Activated CD4-positive, CD25-positive, alpha-beta regulatory T cell treated with anti-CD3 and anti-CD28 coated beads, Interleukin-2, amount 50 U/mL, for 24 hours (primary cell): ENCODE results near the gene LINC01488.

Experiments
- ATAC-seq, 2 donors: fragments of 150-1000 bp; cut with Tn5 transposase; one replicate each; pipeline ENCODE4 v1.10.0; 2021; ENCODE audit warnings: mild to moderate bottlenecking in 1 of 2, moderate library complexity in 1 of 2

Gene LINC01488

GRCh38 chr11:69446108-69446507, 35.4 kb upstream of the LINC01488 start:
- no peak for ATAC-seq

- ATAC-seq: no peak
These were observed 33.7 kb upstream of the LINC01488 start for GRCh38 chr11:69447786-69448185.

- ATAC-seq: no peak
These were observed 32.8 kb upstream of the LINC01488 start for GRCh38 chr11:69448471-69449284.

GRCh38 chr11:69449320-69450063, 32.0 kb upstream of the LINC01488 start:
- ATAC-seq: no peak

GRCh38 chr11:69450064-69450856, 31.2 kb upstream of the LINC01488 start:
- ATAC-seq: no peak

- ATAC-seq: no peak
These were observed 30.6 kb upstream of the LINC01488 start for GRCh38 chr11:69450857-69451220.

- ATAC-seq: no peak
These were observed 30.2 kb upstream of the LINC01488 start for GRCh38 chr11:69451289-69451688.

GRCh38 chr11:69452206-69452987, 29.1 kb upstream of the LINC01488 start:
- no peak for ATAC-seq

- no peak for ATAC-seq
These were observed 28.3 kb upstream of the LINC01488 start for GRCh38 chr11:69453151-69453550.

- ATAC-seq: no peak
These were observed 27.4 kb upstream of the LINC01488 start for GRCh38 chr11:69454018-69454417.

- ATAC-seq: no peak
These were observed 25.5 kb upstream of the LINC01488 start for GRCh38 chr11:69455969-69456368.

GRCh38 chr11:69456712-69457111, 24.8 kb upstream of the LINC01488 start:
- ATAC-seq: no peak

GRCh38 chr11:69459848-69460539, 21.5 kb upstream of the LINC01488 start:
- no peak for ATAC-seq

- ATAC-seq: no peak
These were observed 20.8 kb upstream of the LINC01488 start for GRCh38 chr11:69460540-69461257.

- no peak for ATAC-seq
These were observed 20.0 kb upstream of the LINC01488 start for GRCh38 chr11:69461272-69461962.

- ATAC-seq: no peak
These were observed 19.1 kb upstream of the LINC01488 start for GRCh38 chr11:69462106-69462951.

GRCh38 chr11:69463181-69463994, 18.1 kb upstream of the LINC01488 start:
- ATAC-seq: no peak
